SJCRH30 (cell line): ENCODE measurements around the gene GPR63. TPM values are rescaled to one million over a fixed set of nuclear protein-coding genes. Genes with fewer than 3 reads are reported as not detected.
A peak's percentile ranks its signal among the peaks of the same experiment; 100 is the strongest.

ENCODE experiments used
- DNase-seq, 2 experiments: peaks; one replicate each; pipeline ENCODE4 v3.0.0-alpha.2; 2015 to 2020
- H3K27ac ChIP-seq: fragments of 250-450 bp; sonication (Bioruptor Pico); 2 replicates; pipeline ENCODE4 v1.5.1; 2020; ENCODE audit warnings: mild to moderate bottlenecking, moderate library complexity
- H3K27me3 ChIP-seq: fragments of 250-450 bp; sonication (Bioruptor Pico); 2 replicates; pipeline ENCODE4 v1.5.1; 2020; ENCODE audit warnings: mild to moderate bottlenecking, moderate library complexity
- H3K36me3 ChIP-seq: fragments of 250-450 bp; sonication (Bioruptor Pico); 2 replicates; pipeline ENCODE4 v1.5.1; 2020; ENCODE audit warnings: mild to moderate bottlenecking, moderate library complexity
- H3K4me1 ChIP-seq: fragments of 250-450 bp; sonication (Bioruptor Pico); 2 replicates; pipeline ENCODE4 v1.5.1; 2020; ENCODE audit warnings: mild to moderate bottlenecking, moderate library complexity
- H3K4me3 ChIP-seq: fragments of 250-450 bp; sonication (Bioruptor Pico); 2 replicates; pipeline ENCODE4 v1.5.1; 2020; ENCODE audit warnings: mild to moderate bottlenecking, moderate library complexity
- H3K9me3 ChIP-seq: fragments of 250-450 bp; sonication (Bioruptor Pico); replicated peaks from 2 replicates; pipeline ENCODE4 v1.5.1; 2020; ENCODE audit warnings: mild to moderate bottlenecking, moderate library complexity
- total RNA-seq: library from RNA; depleted of rRNA; stranded (reverse); fragments of >200 nt; shearing (Covaris generic); gene quantifications from 2 replicates; pipeline ENCODE4 v1.2.3, GENCODE V29; 2014

GPR63 gene
- total RNA-seq, 1 experiment from 2014 or later: 9.8 TPM

GRCh38 chr6:96803106-96803481 lies 34.2 kb downstream of the GPR63 start:
- no peaks in the 10 kb centered on the region for H3K27me3 ChIP-seq

GRCh38 chr6:96795481-96795880 lies 41.8 kb downstream of the GPR63 start:
- DNase-seq: no peak
- no peak overlapping the region for H3K27ac ChIP-seq
- H3K36me3 ChIP-seq: peaks cover 5% of the 10 kb centered on the region
- H3K27me3 ChIP-seq: no peaks in the 10 kb centered on the region
- H3K9me3 ChIP-seq: 0 out of 2 replicates have a peak, but pooled peaks cover 1% of the 10 kb centered on the region
- no peak overlapping the region for H3K4me3 ChIP-seq
- peaks cover 7% of the 10 kb centered on the region; the same call in 1 of the 2 replicates for H3K4me1 ChIP-seq

More at GRCh38 chr6:96803106-96803481, 34.2 kb downstream of the GPR63 start:
- DNase-seq: no peak
- H3K4me1 ChIP-seq: no peaks in the 10 kb centered on the region
- peaks cover under 1% of the 10 kb centered on the region for H3K36me3 ChIP-seq
- no peak overlapping the region for H3K4me3 ChIP-seq
- no peak overlapping the region for H3K27ac ChIP-seq
- no peaks in the 10 kb centered on the region for H3K9me3 ChIP-seq

GRCh38 chr6:96794980-96795379 lies 42.3 kb downstream of the GPR63 start:
- Histone ChIP-seq H3K36me3 (peaks cover 5% of the 10 kb centered on the region), H3K4me3 (no peak overlapping the region), H3K9me3 (0 out of 2 replicates have a peak, but pooled peaks cover 3% of the 10 kb centered on the region), H3K27ac (no peak overlapping the region), H3K27me3 (no peaks in the 10 kb centered on the region), H3K4me1 (peaks cover 7% of the 10 kb centered on the region; the same call in 1 of the 2 replicates)
- DNase-seq: no peak

GRCh38 chr6:96792561-96793190 lies 44.6 kb downstream of the GPR63 start:
- Histone ChIP-seq H3K27me3 (no peaks in the 10 kb centered on the region), H3K27ac (no peak overlapping the region), H3K9me3 (0 out of 2 replicates have a peak, but pooled peaks cover 3% of the 10 kb centered on the region), H3K4me1 (peaks cover 7% of the 10 kb centered on the region; the same call in 1 of the 2 replicates), H3K4me3 (no peak overlapping the region), H3K36me3 (peaks cover under 1% of the 10 kb centered on the region; the same call in 1 of the 2 replicates)
- DNase-seq: no peak

- no peak for DNase-seq
- no peak overlapping the region for H3K4me3 ChIP-seq
- H3K27me3 ChIP-seq: no peaks in the 10 kb centered on the region
- no peak overlapping the region for H3K27ac ChIP-seq
- H3K4me1 ChIP-seq: peaks cover 3% of the 10 kb centered on the region; the same call in 1 of the 2 replicates
- 0 out of 2 replicates have a peak, but pooled peaks cover 3% of the 10 kb centered on the region for H3K9me3 ChIP-seq
- H3K36me3 ChIP-seq: no peaks in the 10 kb centered on the region
Observed at GRCh38 chr6:96789871-96790270, 47.4 kb downstream of the GPR63 start.

- Histone ChIP-seq H3K4me3 (no peak overlapping the region), H3K36me3 (no peaks in the 10 kb centered on the region), H3K4me1 (peaks cover 4% of the 10 kb centered on the region; the same call in 1 of the 2 replicates), H3K9me3 (0 out of 2 replicates have a peak, but pooled peaks cover 3% of the 10 kb centered on the region), H3K27me3 (no peaks in the 10 kb centered on the region), H3K27ac (no peak overlapping the region)
- DNase-seq: no peak
Observed at GRCh38 chr6:96787846-96788580, 49.3 kb downstream of the GPR63 start.

GRCh38 chr6:96786336-96786735 lies 50.9 kb downstream of the GPR63 start:
- DNase-seq: no peak
- 0 out of 2 replicates have a peak, but pooled peaks cover 3% of the 10 kb centered on the region for H3K9me3 ChIP-seq

GRCh38 chr6:96784650-96785049 lies 52.6 kb downstream of the GPR63 start:
- DNase-seq: peak; percentile 5 to 20
- Histone ChIP-seq H3K27ac (no peak overlapping the region), H3K4me3 (no peak overlapping the region), H3K4me1 (peaks cover 6% of the 10 kb centered on the region; the same call in 1 of the 2 replicates), H3K9me3 (no peaks in the 10 kb centered on the region), H3K36me3 (no peaks in the 10 kb centered on the region), H3K27me3 (no peaks in the 10 kb centered on the region)

More at GRCh38 chr6:96786336-96786735, 50.9 kb downstream of the GPR63 start:
- Histone ChIP-seq H3K27ac (no peak overlapping the region), H3K4me3 (no peak overlapping the region), H3K4me1 (peaks cover 6% of the 10 kb centered on the region; the same call in 1 of the 2 replicates), H3K36me3 (no peaks in the 10 kb centered on the region), H3K27me3 (no peaks in the 10 kb centered on the region)

GRCh38 chr6:96783307-96783706 lies 54.0 kb downstream of the GPR63 start:
- no peak overlapping the region for H3K27ac ChIP-seq
- H3K4me1 ChIP-seq: peaks cover 6% of the 10 kb centered on the region; the same call in 1 of the 2 replicates
- no peak overlapping the region for H3K4me3 ChIP-seq
- no peak for DNase-seq
- H3K9me3 ChIP-seq: no peaks in the 10 kb centered on the region
- no peaks in the 10 kb centered on the region for H3K27me3 ChIP-seq
- no peaks in the 10 kb centered on the region for H3K36me3 ChIP-seq

- H3K27ac ChIP-seq: no peak overlapping the region
- peaks cover 6% of the 10 kb centered on the region; the same call in 1 of the 2 replicates for H3K4me1 ChIP-seq
- H3K4me3 ChIP-seq: no peak overlapping the region
- no peaks in the 10 kb centered on the region for H3K27me3 ChIP-seq
- no peaks in the 10 kb centered on the region for H3K9me3 ChIP-seq
- H3K36me3 ChIP-seq: no peaks in the 10 kb centered on the region
- no peak for DNase-seq
Observed at GRCh38 chr6:96781557-96781956, 55.7 kb downstream of the GPR63 start.

- Histone ChIP-seq H3K4me1 (no peaks in the 10 kb centered on the region), H3K27me3 (no peaks in the 10 kb centered on the region), H3K9me3 (no peaks in the 10 kb centered on the region; the same call in 1 of the 2 replicates), H3K36me3 (no peaks in the 10 kb centered on the region), H3K27ac (no peak overlapping the region), H3K4me3 (no peak overlapping the region)
- no peak for DNase-seq
Observed at GRCh38 chr6:96777113-96777512, 60.2 kb downstream of the GPR63 start.

- Histone ChIP-seq H3K4me1 (no peaks in the 10 kb centered on the region), H3K4me3 (no peak overlapping the region), H3K27me3 (no peaks in the 10 kb centered on the region), H3K36me3 (no peaks in the 10 kb centered on the region), H3K27ac (no peak overlapping the region), H3K9me3 (no peaks in the 10 kb centered on the region; the same call in 1 of the 2 replicates)
- DNase-seq: no peak
Observed at GRCh38 chr6:96775727-96776400, 61.4 kb downstream of the GPR63 start.

- H3K27ac ChIP-seq: no peak overlapping the region
- no peaks in the 10 kb centered on the region for H3K9me3 ChIP-seq
- no peaks in the 10 kb centered on the region for H3K36me3 ChIP-seq
- no peak overlapping the region for H3K4me3 ChIP-seq
- H3K4me1 ChIP-seq: no peaks in the 10 kb centered on the region
- no peaks in the 10 kb centered on the region for H3K27me3 ChIP-seq
- no peak for DNase-seq
Observed at GRCh38 chr6:96766769-96767168, 70.5 kb downstream of the GPR63 start.

- H3K36me3 ChIP-seq: no peaks in the 10 kb centered on the region
- H3K9me3 ChIP-seq: no peaks in the 10 kb centered on the region
- no peak overlapping the region for H3K27ac ChIP-seq
- H3K27me3 ChIP-seq: no peaks in the 10 kb centered on the region
- H3K4me1 ChIP-seq: no peaks in the 10 kb centered on the region
- no peak overlapping the region for H3K4me3 ChIP-seq
- no peak for DNase-seq
Observed at GRCh38 chr6:96762599-96762998, 74.7 kb downstream of the GPR63 start.

GRCh38 chr6:96761794-96762193 lies 75.5 kb downstream of the GPR63 start:
- H3K4me3 ChIP-seq: no peak overlapping the region
- H3K27ac ChIP-seq: no peak overlapping the region
- no peaks in the 10 kb centered on the region for H3K9me3 ChIP-seq
- H3K36me3 ChIP-seq: no peaks in the 10 kb centered on the region
- 0 out of 2 replicates have a peak, but pooled peaks cover 2% of the 10 kb centered on the region for H3K27me3 ChIP-seq
- no peak for DNase-seq
- H3K4me1 ChIP-seq: no peaks in the 10 kb centered on the region
